HG03378 (cell line): ENCODE data around the gene SORCS2.

Experiments
- ATAC-seq: cut with Tn5 transposase; IDR thresholded peaks from one replicate; pipeline ENCODE4 v1.9.1; 2021; ENCODE audit warnings: mild to moderate bottlenecking, moderate library complexity; ENCODE audit not compliant: unreplicated experiment

The SORCS2 gene

DNA sequence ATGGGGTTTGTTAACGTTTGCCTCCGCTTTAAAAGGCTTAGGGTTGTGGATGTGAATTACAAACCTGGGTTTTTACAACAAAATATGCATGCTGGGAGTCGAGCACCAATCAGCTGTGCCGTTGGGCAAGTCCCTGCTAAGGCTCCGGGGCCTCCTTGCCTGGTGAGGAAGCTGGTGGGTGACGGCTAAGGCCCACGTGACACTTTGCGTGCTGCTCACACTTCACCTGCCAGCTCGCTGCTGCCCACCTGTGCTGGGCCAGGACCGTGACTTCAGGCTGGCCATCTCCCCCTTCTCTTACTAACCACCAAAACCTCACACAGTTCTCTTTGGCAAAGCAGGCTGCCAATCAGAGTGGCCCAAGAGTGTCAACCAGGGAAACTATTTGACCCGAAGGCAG lies 569.0 kb downstream of the SORCS2 start:
- no peak for ATAC-seq

DNA sequence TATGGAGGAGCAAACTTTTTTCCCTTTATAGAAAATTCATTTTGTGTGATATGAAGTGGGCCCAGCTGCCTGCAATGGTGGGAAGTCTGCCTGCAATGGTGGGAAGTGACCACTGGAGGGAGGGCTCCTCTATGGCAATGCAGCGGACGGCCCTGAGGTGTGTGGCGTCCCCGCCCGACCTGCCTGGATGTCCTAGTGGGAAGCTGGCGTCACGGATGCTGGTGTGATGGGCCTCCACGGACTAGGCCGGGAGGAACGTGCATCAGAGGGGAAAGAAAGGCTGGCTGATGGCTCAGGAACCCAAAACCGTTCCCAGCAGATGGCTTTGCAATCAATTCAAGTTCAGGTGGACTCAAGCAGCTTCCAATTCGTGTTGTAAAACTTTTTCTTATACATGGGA lies 569.4 kb downstream of the SORCS2 start:
- ATAC-seq, result no peak

DNA sequence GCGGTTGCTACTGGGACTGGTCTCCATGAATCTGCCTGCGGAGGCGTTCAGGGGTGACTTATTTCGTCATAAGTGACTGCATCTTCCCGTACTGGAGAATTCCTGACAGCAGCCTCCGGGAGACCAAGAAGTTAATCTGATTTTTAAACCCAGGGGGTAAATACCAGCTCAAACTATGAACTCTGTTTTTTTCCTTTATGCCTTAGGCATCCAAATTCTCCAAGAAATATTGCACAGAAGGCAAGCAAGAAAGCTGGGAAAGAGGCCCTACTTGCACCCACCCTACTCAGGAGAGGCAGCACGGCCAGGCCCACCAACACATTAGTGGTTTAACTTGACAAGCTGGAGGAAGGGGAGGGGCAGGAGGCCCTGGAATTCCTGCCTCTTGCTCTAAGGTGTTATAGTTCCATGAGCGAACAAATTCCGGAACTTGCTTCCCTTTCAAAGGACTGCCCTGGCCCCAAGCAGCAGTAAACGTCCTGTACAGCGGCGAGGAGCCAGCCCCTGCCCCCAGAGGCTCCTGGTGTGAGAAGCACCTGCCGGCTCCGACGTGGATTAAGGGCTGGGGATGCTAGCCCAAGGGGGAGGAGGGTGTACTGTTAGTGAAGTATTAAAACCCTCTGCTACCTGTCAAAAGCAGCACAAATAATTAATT lies 570.2 kb downstream of the SORCS2 start:
- ATAC-seq, result no peak

DNA sequence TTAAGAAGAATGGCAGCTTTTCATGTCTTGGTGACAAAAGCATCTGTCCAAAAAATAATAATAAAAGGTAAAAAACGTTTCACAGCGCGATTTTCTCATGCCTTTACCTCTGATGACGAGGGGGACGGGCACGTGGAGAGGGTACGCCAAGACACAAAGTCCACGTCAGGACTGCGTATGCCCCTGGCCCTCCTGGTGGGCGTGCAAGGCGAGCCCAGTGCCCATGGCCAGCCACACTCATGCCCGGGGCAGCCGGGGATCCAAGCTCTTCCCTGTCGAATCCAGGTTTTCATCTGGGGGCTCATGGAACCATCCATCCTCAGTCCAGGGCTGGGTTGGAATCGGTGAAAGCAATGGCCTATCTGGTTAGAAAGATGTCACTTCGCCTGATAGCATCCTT lies 570.8 kb downstream of the SORCS2 start:
- no peak for ATAC-seq

DNA sequence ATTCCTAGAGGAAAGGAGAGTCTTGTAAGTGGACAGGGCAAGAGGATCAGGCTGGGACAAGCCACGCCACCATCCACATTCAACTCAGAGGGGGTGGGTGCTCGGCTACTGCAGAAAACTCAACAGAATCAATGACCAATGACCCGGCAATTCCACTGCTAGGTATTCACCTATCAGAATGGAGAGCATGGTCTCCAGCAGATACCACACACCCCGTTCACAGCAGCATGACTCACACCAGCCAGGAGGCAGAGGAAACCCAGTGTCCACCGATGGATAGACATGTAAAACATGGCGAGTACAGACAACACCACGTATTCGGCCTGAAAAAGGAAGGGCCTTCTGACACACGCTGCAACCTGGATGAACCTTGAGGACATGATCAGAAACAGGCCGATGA lies 571.5 kb downstream of the SORCS2 start:
- no peak for ATAC-seq

DNA sequence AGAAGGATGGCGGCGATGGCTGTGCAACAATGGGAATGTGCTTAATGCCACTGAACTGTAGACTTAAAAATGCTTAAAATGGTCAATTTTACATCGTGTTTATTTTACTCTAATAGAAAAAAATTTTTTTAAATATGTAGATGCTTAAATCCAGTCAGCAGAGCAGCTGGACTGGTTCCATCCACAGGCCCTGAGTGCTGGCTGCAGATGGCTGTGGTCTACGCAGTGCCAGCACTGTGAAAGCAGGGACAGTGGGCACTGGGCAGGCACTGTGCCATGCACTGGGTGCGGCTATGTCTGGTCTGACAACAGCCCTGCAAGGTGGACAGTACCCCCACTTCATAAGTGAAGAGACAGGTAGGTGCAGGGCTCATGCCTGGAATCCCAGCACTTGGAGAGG lies 572.1 kb downstream of the SORCS2 start:
- ATAC-seq, result no peak

DNA sequence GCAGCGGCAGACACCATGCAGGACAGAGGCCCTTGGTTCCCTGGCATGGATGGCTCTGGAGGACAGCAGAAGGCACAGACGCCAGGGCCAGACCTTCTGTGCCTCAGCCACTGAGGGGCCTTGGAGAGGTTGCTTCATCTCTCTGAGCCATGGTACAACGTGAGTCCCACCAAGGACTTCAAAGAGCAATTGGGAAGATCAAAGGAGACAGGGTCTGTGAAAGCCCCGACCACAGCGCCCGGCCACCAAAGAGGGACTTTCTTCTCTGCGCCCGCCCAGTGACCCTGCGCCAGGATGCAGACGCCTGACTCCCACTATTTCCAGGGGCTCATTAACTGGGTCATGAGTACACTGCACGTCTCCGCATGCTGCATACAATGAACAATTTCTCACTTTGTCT lies 573.3 kb downstream of the SORCS2 start:
- no peak for ATAC-seq

DNA sequence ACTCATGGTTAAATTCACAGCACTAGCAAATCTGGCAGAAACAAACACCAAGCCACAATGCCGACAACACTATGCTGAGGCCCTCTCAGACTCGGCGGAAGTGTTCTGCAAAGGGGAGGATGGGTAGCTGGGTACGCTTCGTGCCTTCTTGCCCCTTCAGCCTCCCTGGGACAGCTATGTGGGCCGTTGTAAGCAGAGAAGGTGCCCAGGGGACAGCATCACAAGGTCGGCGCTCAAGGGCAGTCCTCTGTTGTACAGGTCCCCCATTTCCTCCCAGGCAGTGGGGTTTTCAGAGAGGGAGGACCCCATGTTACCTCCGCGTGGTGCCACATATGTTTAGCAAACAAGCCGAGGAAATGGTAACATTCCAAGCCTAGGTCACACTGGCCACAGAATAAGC lies 573.7 kb downstream of the SORCS2 start:
- ATAC-seq, result no peak

DNA sequence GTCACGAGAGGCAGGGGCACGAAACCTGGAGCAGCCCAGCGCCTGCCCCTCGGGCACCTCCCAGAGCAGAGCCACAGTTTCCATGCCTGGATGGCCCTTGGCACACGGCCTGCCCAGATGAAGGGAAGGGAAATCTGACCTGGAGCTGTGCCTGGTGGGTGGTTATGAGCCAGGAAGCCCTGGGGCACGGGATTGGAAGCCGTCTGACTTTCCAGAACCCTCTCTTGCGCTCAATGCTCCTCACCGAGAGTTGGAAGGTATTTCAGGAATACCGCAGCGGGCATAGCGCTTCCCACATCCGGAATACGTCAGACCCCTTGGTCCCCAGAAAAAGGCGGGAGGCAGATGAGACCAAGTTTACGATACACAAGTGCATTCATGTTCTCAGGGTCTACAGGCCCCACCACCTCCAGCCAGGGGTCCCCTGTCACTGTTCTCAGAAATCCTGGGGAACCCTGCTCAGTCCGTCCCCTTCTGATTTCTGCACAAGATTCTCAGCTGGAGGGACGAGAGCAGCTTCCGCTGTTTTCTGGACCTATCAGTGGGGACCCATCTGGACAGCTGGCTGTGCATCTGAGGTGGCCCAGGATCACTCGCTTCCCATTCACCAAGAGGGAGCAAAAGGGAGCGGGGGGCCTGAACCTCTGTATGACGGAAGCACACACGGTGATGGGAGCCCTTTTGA lies 574.5 kb downstream of the SORCS2 start:
- ATAC-seq, result no peak

DNA sequence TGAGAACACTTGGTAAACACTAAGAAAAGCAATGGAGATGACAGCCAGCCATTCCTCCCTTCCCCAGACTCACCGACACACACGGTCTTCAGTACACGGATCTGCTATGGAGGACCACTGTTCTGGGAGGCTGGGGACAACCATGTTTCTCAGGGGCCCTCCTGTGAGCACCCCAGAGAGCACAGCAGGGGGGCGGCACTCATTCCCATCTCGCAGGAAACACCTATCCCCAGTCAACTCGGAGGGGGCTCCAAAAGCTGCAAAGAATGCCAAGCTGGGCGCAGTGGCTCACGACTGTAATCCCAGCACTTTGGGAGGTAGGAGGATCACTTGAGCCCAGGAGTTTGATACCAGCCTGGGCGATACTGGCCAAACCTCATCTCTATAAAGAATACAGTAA lies 575.2 kb downstream of the SORCS2 start:
- ATAC-seq, result no peak

DNA sequence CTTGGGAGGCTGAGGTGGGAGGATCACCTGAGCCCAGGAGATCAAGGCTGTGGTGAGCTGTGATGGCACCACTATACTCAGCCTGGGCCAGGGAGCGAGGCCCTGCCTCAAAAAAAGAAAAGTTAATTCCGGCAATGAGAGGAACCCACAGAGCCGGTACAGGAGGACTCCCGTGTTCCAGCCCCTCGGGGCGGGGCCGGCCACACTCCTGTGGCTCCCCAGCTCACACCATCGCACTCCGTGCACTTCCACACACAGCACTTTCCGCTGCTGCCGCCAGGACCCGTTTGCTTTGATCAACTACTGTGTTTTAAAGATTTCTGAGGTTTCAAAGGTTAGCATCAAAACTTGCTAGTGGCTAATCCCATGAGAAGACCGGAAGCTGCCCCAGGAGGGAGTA lies 575.6 kb downstream of the SORCS2 start:
- no peak for ATAC-seq

DNA sequence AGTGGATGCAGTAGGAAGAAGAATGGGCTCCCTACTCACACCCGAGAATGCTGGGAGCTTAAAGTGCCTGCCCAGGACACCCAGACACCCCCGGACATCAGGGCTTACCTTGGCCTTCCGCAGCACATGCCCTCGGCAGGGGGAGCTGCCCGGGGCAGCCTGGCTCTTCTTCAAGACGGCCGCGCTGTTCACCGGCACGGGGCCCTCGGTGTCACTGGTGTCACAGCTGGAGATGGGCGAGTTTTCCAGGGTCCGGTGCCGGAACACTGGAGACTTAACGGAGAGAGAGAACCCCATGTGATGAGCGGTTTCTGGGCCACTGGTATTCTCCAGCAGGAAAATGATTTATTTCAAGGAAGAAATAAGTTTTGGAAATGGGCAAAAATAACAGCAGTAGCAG lies 576.4 kb downstream of the SORCS2 start:
- no peak for ATAC-seq

DNA sequence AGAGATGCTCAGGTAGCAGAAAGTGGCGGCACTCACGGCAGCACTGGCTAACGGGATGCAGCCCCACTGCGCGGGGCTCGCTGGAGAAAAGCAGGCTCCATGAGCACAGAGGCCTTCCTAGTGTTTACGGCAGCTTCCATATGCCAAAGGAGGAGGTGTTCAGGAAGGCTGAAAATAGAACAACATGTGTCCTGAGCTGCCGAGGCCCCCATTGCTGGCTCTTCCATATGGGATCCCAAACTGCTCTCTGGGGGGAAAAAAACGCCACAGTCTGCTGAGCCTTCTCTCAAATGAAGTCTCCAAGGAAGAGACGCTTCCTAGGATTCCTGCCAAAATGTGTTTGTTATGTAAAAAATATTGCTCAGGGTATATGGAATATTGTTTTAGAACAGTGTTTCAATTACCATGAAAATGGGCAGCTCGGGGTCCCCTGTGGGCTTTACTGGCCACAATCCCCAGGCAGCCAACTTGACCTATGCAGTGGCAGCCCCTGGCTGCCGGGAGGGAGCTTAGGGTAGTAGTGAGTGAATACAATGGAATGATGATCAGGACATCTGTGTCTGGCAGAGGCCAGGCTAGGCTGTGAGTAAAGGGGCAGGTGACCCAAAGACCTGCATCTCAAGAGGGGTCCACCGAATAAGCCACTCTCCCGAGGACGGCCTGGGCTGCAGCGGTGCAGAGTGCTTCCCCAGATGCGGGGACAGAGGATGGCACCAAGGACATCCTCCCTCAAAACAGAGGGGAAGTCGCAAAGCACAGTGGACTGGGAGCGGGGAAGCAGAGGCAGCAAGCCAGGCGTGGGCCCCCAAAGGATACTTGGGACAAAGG lies 577.3 kb downstream of the SORCS2 start:
- no peak for ATAC-seq

DNA sequence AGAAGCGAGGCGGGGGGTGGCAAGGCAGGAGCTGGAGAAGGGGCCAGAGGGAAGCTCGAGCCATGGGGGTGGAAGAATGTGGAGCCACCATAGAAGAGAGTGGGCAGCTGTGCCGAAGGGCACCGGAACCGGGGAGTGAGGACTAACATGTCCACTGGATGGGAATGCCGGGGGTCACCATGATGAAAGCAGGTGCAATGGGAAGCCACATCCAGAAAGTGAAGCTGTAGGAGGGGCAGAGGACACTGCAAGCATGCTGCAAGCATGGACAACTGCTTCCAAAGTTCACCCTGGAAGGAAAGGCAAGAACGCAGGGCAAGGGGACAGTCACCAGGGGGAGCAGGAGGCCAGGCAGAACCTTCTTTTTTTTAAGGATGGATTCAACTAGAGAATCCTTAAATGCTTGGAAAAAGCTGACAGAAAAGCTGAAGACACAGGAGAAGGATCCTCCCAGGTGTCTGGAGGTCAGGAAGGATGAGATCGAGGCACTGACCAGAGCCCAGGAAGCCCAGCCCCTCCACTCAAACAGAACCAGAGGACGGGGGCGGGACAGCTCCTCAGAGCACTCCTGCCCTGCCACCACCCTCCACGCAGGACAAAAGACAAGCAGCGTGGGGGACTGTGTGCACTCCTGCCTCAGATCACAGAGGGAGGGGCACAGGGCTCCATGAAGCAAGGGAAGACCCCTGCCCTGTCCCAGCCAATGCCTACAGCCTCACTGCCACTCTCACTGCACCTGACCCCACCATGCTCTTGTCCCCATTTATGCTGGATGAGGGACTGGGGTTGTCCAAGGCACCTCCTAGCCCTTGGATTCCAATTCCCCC lies 578.1 kb downstream of the SORCS2 start:
- no peak for ATAC-seq

DNA sequence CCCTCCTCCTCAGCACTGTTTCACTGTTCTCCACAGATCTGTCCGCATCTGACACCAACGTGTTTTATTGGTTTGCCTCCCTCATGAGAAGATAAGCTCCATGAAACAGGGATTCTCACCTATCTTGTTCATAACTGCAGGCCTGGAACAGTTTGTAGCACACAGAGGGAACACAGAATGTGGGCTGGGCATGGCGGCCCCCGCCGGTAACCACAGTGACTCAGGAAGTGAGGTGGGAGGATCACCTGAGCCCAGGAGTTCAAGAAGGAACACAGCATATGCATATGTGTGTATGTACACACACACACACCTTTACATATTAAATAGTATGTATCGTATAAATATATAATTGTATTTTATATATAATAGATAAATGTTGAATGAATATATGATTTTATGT lies 578.7 kb downstream of the SORCS2 start:
- peak; percentile 20 for ATAC-seq

DNA sequence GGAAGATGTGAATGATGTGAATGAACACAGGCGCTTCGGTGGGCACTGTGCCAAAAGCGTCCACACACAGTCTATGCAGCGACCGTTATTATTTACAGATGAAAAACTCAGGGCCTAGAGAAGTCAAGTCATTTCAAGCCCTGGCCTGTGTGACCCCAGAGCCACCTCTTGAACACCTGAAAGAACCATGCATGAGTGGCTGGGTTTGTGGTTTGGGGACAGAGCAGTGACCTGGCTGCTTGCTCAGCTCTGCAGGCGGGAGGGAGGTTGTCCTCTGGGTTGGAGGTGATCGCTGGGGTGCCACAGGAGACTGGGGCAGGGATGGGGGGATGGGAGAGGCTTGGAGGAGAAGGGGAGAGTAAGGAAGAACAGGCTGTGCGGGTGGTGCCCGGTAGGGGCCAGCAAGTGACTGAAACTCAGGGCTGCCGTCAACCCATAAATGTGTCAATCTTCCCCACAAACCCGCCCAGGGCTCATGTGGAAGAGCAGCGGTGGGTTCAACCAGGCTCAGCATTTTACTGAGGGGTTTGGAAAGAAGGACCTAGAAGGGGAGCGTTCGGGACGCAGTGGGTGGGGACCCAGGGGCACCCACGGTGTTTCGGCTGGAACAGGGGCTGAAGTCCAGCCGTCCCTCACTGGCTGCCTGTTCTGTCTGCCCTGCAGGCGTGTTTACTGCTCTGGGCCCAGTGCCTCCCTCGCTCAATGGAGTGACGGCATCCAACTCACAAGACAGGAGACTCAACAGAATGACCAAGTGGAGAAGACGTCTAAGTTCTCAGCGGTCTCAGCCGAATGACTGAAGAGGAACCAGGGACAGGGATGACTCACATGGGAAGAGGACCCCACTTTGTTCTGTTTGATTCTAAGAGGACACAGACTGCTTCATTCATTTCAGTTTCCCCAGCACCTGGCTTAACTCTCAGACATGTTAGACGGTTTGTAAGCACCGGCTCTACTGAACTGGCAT lies 579.5 kb downstream of the SORCS2 start:
- peak; percentile 95 for ATAC-seq

DNA sequence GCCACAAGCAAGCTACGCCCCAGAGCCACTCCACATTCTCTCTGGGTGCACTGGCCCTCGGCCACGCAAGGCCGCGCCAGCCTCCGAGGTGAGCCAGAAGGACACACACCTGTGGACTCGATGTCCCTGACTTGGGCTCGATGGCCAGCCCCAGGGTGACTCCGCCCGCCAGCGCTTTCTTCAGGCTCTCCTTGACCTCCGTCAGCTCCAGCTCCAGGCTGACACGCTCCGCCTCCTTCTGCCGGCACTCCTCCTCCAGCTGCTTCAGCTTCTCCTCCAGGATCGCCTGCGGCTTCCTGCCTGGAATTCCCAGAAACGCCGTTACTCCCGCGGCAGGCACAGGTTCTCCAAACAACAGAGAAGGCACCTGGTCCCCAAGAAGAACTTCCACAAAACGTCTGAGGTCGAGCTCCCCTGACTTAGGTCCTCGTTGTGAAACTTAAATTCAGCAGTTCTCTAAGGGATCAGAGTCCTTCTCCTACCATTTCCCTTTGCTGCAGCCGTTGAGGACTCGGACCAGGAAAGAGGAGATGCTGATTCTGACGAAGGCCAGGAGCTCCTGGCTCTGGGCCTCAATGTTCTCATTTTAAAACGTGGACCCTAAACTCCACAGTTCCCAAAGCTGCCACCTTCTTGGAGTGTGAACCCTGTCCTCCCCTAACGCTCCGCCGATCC lies 580.5 kb downstream of the SORCS2 start:
- no peak for ATAC-seq

DNA sequence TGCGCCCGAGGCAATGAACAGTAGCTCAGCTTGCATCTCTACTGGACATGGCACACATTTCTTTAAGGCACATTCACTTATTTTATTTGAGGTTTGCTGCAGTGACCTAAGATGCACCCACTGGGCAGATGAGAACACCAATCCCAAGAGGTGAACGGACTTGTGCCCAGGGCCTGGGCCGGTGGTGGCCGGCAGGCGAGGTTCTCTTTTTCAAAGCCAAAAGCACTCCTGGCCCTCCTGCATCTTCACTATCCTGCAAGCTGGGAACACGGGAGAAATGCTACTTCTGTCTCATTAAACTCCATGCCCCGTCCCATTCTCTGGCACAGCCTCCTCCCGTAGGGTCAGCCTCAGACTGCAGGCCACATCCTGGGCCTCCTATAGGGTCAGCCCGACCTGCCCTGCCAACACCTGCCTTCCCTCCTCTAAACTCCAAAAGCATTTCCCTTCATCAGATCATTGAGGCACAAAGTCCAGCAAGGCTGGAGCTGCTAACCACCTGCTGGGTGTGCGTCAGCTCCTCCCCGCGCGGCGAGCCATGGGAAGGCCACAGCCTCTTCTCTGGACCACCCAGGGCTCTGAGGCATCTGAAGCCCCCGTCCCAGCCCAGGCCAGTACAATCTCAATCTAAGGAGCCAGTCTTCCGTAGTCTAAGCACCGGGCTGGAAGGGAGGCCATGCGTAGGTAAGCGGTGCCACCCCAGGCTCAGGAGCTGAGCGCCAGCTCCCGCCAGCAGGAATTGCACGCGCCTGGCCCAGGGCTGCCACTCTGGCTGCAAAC lies 581.3 kb downstream of the SORCS2 start:
- no peak for ATAC-seq
